MCF 10A (cell line): ENCODE measurements around the gene XYLB. TPM values are rescaled to one million over a fixed set of nuclear protein-coding genes. Genes with fewer than 3 reads are reported as not detected.

Source experiments
- BruUV-seq: library from RNA; stranded (reverse); fragments of 400-500 nt; replicated peaks from 2 replicates; lab custom pipeline; 2021; lab: Mats Ljungman, UMichigan
- CTCF ChIA-PET: fragments of 300-600 bp; sonication (Branson Sonifier 250); formaldehyde crosslinking; extraction: SDS; loops from one replicate; lab custom pipeline; 2021; ENCODE audit warnings: antibody characterized with exemption, inconsistent platforms; lab: Yijun Ruan, JAX
- POLR2A ChIA-PET: fragments of 300-600, 350-650 bp; sonication (Branson Sonifier 250); formaldehyde crosslinking; extraction: SDS; loops from one replicate; lab custom pipeline; 2020; ENCODE audit warnings: antibody characterized with exemption, inconsistent platforms; lab: Yijun Ruan, JAX
- DNase-seq: peaks from one replicate; pipeline ENCODE4 v3.0.0-alpha.2; 2018; ENCODE audit not compliant: unreplicated experiment
- H3K27ac Mint-ChIP-seq: one replicate; pipeline ENCODE4 v1.8.0; 2022; ENCODE audit warnings: mild to moderate bottlenecking, low read depth, mixed read lengths; ENCODE audit not compliant: unreplicated experiment
- H3K27me3 Mint-ChIP-seq: one replicate; pipeline ENCODE4 v1.8.0; 2022; ENCODE audit warnings: mixed read lengths; ENCODE audit not compliant: insufficient read depth, unreplicated experiment
- H3K36me3 Mint-ChIP-seq: one replicate; pipeline ENCODE4 v1.8.0; 2022; ENCODE audit warnings: mild to moderate bottlenecking, moderate library complexity, mixed read lengths; ENCODE audit not compliant: insufficient read depth, unreplicated experiment
- H3K4me1 Mint-ChIP-seq: one replicate; pipeline ENCODE4 v1.8.0; 2022; ENCODE audit warnings: mixed read lengths; ENCODE audit not compliant: insufficient read depth, unreplicated experiment
- H3K4me3 Mint-ChIP-seq: one replicate; pipeline ENCODE4 v1.8.0; 2022; ENCODE audit warnings: mild to moderate bottlenecking, moderate library complexity, mixed read lengths; ENCODE audit not compliant: unreplicated experiment
- H3K9me3 Mint-ChIP-seq: one replicate; pipeline ENCODE4 v1.8.0; 2022; ENCODE audit warnings: mixed read lengths; ENCODE audit not compliant: unreplicated experiment
- intact Hi-C: fragments of 100-400 bp; cut with micrococcal nuclease; formaldehyde crosslinking; loops from 2 replicates; pipeline ENCODE4 v1.14.1; 2022
- total RNA-seq: library from RNA; stranded (reverse); gene quantifications from 2 replicates; pipeline ENCODE4 v1.2.3, GENCODE V29; 2022
- TF ChIP-seq, protein P1 (sequence below): fragments of 200-600 bp; IDR thresholded peaks from one replicate; pipeline ENCODE4 v1.8.0; 2022; ENCODE audit warnings: antibody characterized with exemption, mild to moderate bottlenecking; ENCODE audit not compliant: unreplicated experiment

The XYLB gene
- total RNA-seq, 1 experiment from 2014 or later, result 6.6 TPM

DNA sequence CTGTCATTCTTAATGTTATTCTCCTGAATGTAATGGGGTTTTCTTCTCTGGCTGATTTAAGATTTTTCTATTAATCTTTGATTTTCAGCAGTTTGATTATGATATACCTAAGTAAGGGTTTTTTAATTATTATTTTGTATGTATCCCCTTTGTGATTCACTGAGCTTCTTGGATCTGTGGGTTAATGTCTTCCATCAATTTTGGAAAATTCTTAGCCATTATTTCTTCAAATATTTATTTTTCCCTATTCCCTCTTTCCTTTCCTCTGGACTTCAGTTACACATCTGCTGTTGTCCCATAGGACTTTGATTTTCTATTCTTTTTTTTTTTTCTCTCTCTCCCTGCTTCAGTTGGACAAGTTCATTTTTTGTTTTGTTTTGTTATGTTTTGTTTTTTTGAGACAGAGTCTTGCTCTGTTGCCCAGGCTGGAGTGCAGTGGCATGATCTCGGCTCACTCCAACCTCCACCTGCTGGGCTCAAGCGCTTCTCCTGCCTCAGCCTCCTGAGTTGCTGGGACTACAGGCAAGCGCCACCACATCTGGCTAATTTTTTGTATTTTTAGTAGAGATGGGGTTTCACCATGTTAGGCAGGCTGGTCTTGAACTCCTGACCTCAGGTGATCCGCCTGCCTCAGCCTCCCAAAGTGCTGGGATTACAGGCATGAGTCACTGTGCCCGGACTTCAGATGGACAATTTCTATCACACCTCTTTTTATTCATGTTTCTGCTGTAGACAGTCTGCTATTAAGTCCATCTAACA, 40.6 kb downstream of the XYLB start:
- BruUV-seq, result no TSS peak
- H3K4me3 Mint-ChIP-seq, result no peak overlapping the region
- CTCF ChIA-PET, result interaction anchor here (0.6 to 0.9 kb wide), 2 partner anchors 90 to 93 kb away, joined by 3 to 4 read pairs; no protein-coding TSS in a partner anchor

DNA sequence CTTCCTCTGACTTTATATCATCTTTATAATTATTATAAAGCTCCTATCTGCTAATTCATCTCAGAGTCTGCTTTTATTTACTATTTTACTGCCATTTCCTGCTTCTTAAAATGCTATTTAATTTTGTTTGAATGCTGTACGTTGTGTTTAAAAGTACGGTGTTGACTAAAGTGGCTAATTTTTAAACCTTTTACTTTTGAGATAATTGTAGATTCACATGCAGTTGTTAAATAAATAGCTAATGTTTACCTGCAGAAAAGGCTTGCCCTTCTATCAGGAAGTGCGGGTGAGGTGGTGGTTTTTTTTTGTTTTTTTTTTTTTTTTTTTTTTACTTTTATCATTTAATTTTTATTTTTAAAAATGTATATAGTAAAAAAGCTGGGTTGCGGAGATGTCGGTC, 41.3 kb downstream of the XYLB start:
- DNase-seq, result no peak
- Mint-ChIP-seq H3K9me3 (peaks cover 21% of the 10 kb centered on the region), H3K27ac (no peak overlapping the region), H3K27me3 (no peaks in the 10 kb centered on the region), H3K4me3 (no peak overlapping the region), H3K36me3 (peaks cover 17% of the 10 kb centered on the region), H3K4me1 (no peaks in the 10 kb centered on the region)
- ChIA-PET CTCF (interaction anchor here (0.6 kb wide), 1 partner anchor 93 kb away, joined by 4 read pairs; no protein-coding TSS in a partner anchor), POLR2A (no interaction called here)
- intact Hi-C loops, result no loop called here
- BruUV-seq, result no TSS peak
- TF ChIP-seq, protein P1, sequence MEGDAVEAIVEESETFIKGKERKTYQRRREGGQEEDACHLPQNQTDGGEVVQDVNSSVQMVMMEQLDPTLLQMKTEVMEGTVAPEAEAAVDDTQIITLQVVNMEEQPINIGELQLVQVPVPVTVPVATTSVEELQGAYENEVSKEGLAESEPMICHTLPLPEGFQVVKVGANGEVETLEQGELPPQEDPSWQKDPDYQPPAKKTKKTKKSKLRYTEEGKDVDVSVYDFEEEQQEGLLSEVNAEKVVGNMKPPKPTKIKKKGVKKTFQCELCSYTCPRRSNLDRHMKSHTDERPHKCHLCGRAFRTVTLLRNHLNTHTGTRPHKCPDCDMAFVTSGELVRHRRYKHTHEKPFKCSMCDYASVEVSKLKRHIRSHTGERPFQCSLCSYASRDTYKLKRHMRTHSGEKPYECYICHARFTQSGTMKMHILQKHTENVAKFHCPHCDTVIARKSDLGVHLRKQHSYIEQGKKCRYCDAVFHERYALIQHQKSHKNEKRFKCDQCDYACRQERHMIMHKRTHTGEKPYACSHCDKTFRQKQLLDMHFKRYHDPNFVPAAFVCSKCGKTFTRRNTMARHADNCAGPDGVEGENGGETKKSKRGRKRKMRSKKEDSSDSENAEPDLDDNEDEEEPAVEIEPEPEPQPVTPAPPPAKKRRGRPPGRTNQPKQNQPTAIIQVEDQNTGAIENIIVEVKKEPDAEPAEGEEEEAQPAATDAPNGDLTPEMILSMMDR, result no peak

More for the DNA sequence above, 40.6 kb downstream of the XYLB start:
- Mint-ChIP-seq H3K4me1 (no peaks in the 10 kb centered on the region), H3K9me3 (peaks cover 21% of the 10 kb centered on the region), H3K27ac (no peak overlapping the region), H3K27me3 (no peaks in the 10 kb centered on the region), H3K36me3 (peaks cover 24% of the 10 kb centered on the region)
- TF ChIP-seq, protein P1, result no peak
- no peak for DNase-seq
- intact Hi-C loops, result no loop called here
- POLR2A ChIA-PET, result no interaction called here

DNA sequence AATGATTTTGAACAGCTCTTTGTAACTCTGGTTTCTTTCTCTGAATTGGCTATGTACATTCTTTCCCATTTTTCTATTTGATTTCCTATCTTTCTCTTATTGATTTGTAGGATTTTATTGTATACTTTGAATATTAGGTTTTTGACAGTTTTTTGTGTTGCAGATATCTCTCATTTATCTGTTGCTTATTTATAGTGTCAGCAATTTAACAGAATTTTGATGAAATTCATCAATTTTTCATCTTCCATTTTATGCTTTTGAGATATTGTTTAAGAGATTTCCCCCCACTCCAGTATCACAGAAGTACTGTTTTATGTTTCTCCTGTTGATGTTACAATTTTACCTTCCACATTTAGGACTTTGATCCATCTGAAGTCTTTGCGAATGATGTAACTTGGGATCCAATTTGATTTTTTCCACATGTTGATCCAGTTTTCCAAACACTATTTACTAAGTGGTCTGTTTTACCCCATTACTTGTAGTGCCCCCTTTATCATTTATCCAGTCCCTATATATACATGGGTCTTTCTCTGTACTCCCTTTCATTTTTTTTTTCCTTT, 46.1 kb downstream of the XYLB start:
- no peaks in the 10 kb centered on the region for H3K9me3 Mint-ChIP-seq
- no peak overlapping the region for H3K27ac Mint-ChIP-seq
- intact Hi-C loops, result no loop called here
- BruUV-seq, result no TSS peak
- H3K36me3 Mint-ChIP-seq, result no peaks in the 10 kb centered on the region
- POLR2A ChIA-PET, result no interaction called here
- TF ChIP-seq, protein P1, result no peak
- no peak overlapping the region for H3K4me3 Mint-ChIP-seq
- CTCF ChIA-PET, result interaction anchor here (0.6 kb wide), 2 partner anchors 36 to 71 kb away, joined by 3 to 5 read pairs; no protein-coding TSS in a partner anchor
- no peaks in the 10 kb centered on the region for H3K27me3 Mint-ChIP-seq
- H3K4me1 Mint-ChIP-seq, result no peaks in the 10 kb centered on the region
- DNase-seq, result no peak

DNA sequence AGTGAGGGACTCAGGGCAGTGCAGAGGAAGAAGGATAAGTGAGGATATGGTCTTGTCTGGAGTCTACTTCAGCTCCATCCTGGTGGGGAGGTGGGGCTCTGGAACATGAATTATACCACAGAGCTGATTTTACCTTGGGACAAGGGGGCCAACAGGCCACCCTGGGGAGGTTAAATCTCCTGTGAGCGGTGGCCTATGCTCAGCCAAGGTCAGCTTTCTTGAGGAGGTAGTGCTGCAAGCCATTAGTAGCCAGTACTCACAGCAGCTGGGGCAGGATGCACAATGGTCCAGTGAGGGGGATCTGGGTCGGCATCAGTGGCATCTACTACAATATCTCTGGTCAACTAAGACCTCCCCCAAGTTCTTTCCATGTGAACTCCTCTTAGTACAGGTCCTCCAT, 49.7 kb downstream of the XYLB start:
- BruUV-seq, result no TSS peak
- ChIA-PET POLR2A (interaction anchor here (1.1 kb wide), 1 partner anchor 11 kb away, joined by 12 read pairs; no protein-coding TSS in a partner anchor), CTCF (interaction anchor here (0.6 to 1.5 kb wide), 3 partner anchors 29 to 98 kb away, joined by 3 to 9 read pairs (median 3); partner anchors contain the start of gene XYLB)
- Mint-ChIP-seq H3K4me3 (no peak overlapping the region), H3K9me3 (no peaks in the 10 kb centered on the region), H3K4me1 (no peaks in the 10 kb centered on the region), H3K27ac (no peak overlapping the region), H3K27me3 (no peaks in the 10 kb centered on the region), H3K36me3 (peaks cover 6% of the 10 kb centered on the region)
- DNase-seq, result no peak
- intact Hi-C loops, result no loop called here
- TF ChIP-seq, protein P1, result no peak
